ENCODE results near the gene DMD. TPM values are rescaled to one million over a fixed set of nuclear protein-coding genes. Genes with fewer than 3 reads are reported as not detected.

The DMD gene
- total and polyA plus RNA-seq, 2 donors (not counting 1 experiment from before 2014, with no cell fraction given): 2.0 to 51.8 TPM

DNA sequence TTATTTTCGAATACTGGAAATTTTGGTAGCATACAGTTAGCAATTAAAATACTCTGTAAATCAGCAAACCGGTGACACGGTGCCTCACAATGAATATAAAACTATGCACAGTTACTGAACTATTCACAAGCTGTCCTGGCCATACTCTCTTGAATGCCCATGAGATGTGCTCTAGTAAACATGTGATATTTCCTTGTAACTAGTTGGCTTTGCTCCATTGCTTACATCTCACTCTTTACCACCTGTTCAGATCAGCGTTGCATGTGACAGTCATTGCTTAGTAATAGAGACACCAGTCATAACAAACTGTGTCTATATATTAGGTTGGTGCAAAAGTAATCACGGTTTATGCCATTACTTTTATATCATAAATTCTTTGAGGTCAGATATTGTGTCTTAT is 1241.6 kb downstream of the DMD start:
- no peaks in the 10 kb centered on the region for H3K27me3 ChIP-seq (replicated peaks in 1 of 4; ENCODE audit: control extremely low read depth in 1 of 4, control insufficient read depth in 3 of 4, insufficient read depth in 4 of 4, low read length in 3 of 4)
- intact Hi-C loops (cut with micrococcal nuclease): no loop called here
- H3K4me1 ChIP-seq (ENCODE audit: control insufficient read depth in 2 of 2, insufficient read depth in 2 of 2, low read length in 2 of 2): no peaks in the 10 kb centered on the region
- H4K20me1 ChIP-seq (ENCODE audit: control insufficient read depth, insufficient read depth, low read length, poor library complexity, severe bottlenecking): no peaks in the 10 kb centered on the region
- no peak overlapping the region for H3K27ac ChIP-seq (ENCODE audit: low read length in 2 of 2)
- H3K9ac ChIP-seq (ENCODE audit: low read length): no peak overlapping the region
- no CpG with 5 or more reads among the region's 5 CpGs for WGBS (ENCODE audit: insufficient coverage)
- DNase-seq: no peak
- no peaks in the 10 kb centered on the region for H3K9me3 ChIP-seq (ENCODE audit: control extremely low read depth in 1 of 3, control insufficient read depth in 2 of 3, insufficient read depth in 1 of 3, low read length in 2 of 3)
- ATAC-seq (ENCODE audit: low read depth): no peak
- H3K4me2 ChIP-seq (replicated peaks; ENCODE audit: low read depth, low read length, poor library complexity, severe bottlenecking): no peak overlapping the region
- H3K79me2 ChIP-seq (ENCODE audit: control insufficient read depth, insufficient read depth, low read length): no peaks in the 10 kb centered on the region
- H3K27ac Mint-ChIP-seq: no peak overlapping the region
- no peak for TF ChIP-seq EZH2 (IDR thresholded peaks at IDR 0.05; ENCODE audit: borderline replicate concordance, insufficient read depth, low read depth, low read length, poor library complexity, severe bottlenecking)
- TF ChIP-seq, protein P1, sequence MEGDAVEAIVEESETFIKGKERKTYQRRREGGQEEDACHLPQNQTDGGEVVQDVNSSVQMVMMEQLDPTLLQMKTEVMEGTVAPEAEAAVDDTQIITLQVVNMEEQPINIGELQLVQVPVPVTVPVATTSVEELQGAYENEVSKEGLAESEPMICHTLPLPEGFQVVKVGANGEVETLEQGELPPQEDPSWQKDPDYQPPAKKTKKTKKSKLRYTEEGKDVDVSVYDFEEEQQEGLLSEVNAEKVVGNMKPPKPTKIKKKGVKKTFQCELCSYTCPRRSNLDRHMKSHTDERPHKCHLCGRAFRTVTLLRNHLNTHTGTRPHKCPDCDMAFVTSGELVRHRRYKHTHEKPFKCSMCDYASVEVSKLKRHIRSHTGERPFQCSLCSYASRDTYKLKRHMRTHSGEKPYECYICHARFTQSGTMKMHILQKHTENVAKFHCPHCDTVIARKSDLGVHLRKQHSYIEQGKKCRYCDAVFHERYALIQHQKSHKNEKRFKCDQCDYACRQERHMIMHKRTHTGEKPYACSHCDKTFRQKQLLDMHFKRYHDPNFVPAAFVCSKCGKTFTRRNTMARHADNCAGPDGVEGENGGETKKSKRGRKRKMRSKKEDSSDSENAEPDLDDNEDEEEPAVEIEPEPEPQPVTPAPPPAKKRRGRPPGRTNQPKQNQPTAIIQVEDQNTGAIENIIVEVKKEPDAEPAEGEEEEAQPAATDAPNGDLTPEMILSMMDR (IDR thresholded peaks at IDR 0.05): no peak
- no peak overlapping the region for H2AFZ ChIP-seq (ENCODE audit: insufficient read depth, low read depth, low read length, poor library complexity, severe bottlenecking)
- H3K4me1 Mint-ChIP-seq: no peaks in the 10 kb centered on the region
- H3K9me3 Mint-ChIP-seq (ENCODE audit: insufficient read depth): no peaks in the 10 kb centered on the region
- ChIA-PET CTCF (no interaction called here), POLR2A (no interaction called here)
- no peaks in the 10 kb centered on the region for H3K36me3 ChIP-seq (replicated peaks in 1 of 2; ENCODE audit: control extremely low read depth in 1 of 2, control insufficient read depth in 1 of 2, extremely low read depth in 1 of 2, insufficient read depth in 2 of 2, low read length in 1 of 2)
- H3K27me3 Mint-ChIP-seq: no peaks in the 10 kb centered on the region
- no peak overlapping the region for H3K4me3 Mint-ChIP-seq
- H3K4me3 ChIP-seq (ENCODE audit: control extremely low read depth in 1 of 5, extremely low read depth in 1 of 5, insufficient read depth in 1 of 5, low read depth in 2 of 5, low read length in 4 of 5): no peak overlapping the region

DNA sequence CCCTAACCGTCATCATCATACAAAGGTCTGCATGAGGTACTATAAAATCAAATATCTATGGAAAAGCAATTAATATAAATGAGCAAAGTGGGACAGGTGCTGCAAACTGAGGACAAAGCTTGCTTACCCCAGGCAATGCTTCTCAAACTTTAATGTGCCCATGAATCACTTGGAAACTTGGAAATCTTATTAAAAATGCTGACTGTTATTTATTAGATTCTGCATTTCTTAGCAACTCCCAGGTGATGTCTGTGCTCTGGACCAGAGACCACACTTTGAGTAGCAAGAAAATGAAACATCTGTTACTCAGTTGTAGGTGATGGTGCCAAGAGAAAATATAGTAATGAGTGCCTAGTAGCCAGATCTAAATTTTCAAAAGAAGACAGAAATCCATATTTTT is 1249.1 kb downstream of the DMD start:
- no CpG with 5 or more reads among the region's 1 CpG for WGBS (ENCODE audit: insufficient coverage)
- H3K36me3 ChIP-seq (replicated peaks in 1 of 2; ENCODE audit: control extremely low read depth in 1 of 2, control insufficient read depth in 1 of 2, extremely low read depth in 1 of 2, insufficient read depth in 2 of 2, low read length in 1 of 2): no peaks in the 10 kb centered on the region
- peaks cover 2% of the 10 kb centered on the region for H3K9me3 Mint-ChIP-seq (ENCODE audit: insufficient read depth)
- H4K20me1 ChIP-seq (ENCODE audit: control insufficient read depth, insufficient read depth, low read length, poor library complexity, severe bottlenecking): no peaks in the 10 kb centered on the region
- H2AFZ ChIP-seq (ENCODE audit: insufficient read depth, low read depth, low read length, poor library complexity, severe bottlenecking): no peak overlapping the region
- H3K9me3 ChIP-seq (ENCODE audit: control extremely low read depth in 1 of 3, control insufficient read depth in 2 of 3, insufficient read depth in 1 of 3, low read length in 2 of 3): no peaks in the 10 kb centered on the region
- TF ChIP-seq, protein P1 (IDR thresholded peaks at IDR 0.05): no peak
- no peak for TF ChIP-seq EZH2 (IDR thresholded peaks at IDR 0.05; ENCODE audit: borderline replicate concordance, insufficient read depth, low read depth, low read length, poor library complexity, severe bottlenecking)
- no peaks in the 10 kb centered on the region for H3K27me3 Mint-ChIP-seq
- H3K4me1 Mint-ChIP-seq: no peaks in the 10 kb centered on the region
- H3K4me3 Mint-ChIP-seq: no peak overlapping the region
- intact Hi-C loops (cut with micrococcal nuclease): no loop called here
- CTCF ChIA-PET: no interaction called here
- H3K4me1 ChIP-seq (ENCODE audit: control insufficient read depth in 2 of 2, insufficient read depth in 2 of 2, low read length in 2 of 2): no peaks in the 10 kb centered on the region
- H3K4me3 ChIP-seq (ENCODE audit: control extremely low read depth in 1 of 5, extremely low read depth in 1 of 5, insufficient read depth in 1 of 5, low read depth in 2 of 5, low read length in 4 of 5): no peak overlapping the region
- POLR2A ChIA-PET: no interaction called here
- no peak overlapping the region for H3K9ac ChIP-seq (ENCODE audit: low read length)
- H3K4me2 ChIP-seq (replicated peaks; ENCODE audit: low read depth, low read length, poor library complexity, severe bottlenecking): no peak overlapping the region
- H3K27ac Mint-ChIP-seq: no peak overlapping the region
- H3K27ac ChIP-seq (ENCODE audit: low read length in 2 of 2): no peak overlapping the region
- H3K79me2 ChIP-seq (ENCODE audit: control insufficient read depth, insufficient read depth, low read length): no peaks in the 10 kb centered on the region
- DNase-seq (no peak), ATAC-seq (ENCODE audit: low read depth) (no peak)
- no peaks in the 10 kb centered on the region for H3K27me3 ChIP-seq (replicated peaks in 1 of 4; ENCODE audit: control extremely low read depth in 1 of 4, control insufficient read depth in 3 of 4, insufficient read depth in 4 of 4, low read length in 3 of 4)
